Spleen (tissue), 7 donors: ENCODE data around the gene OR2M5.

ENCODE experiments used
- CTCF ChIP-seq, 11 experiments: fragments of 200-600 bp in 7 of 11; fragments of 450-650 bp in 4 of 11; sonication (generic) in 4 of 11; IDR thresholded peaks in 8 of 11; conservative IDR thresholded peaks in 3 of 11; 1 replicate in 7 of 11; 2 replicates in 4 of 11; pipeline versions ENCODE4 v1.4.0 to v1.8.0; 2016 to 2021; ENCODE audit warnings: antibody characterized with exemption in 11 of 11, inconsistent platforms in 4 of 11, mild to moderate bottlenecking in 1 of 11
- POLR2AphosphoS5 ChIP-seq, 3 donors: sonication (generic); formaldehyde crosslinking; IDR thresholded peaks; one replicate each; pipeline ENCODE4 v1.5.1; 2017; ENCODE audit warnings: antibody characterized with exemption in 3 of 3
- donor health status: DM: no; HTN: no; CAD: no; lungs with moderate emphysema.
- donor health status: DM: no; HTN: no; CAD: no.
- donor health status: DM: no; HTN: no; CAD: no.

GRCh38 chr1:248111157-248111556, 33.8 kb upstream of the OR2M5 start:
- no peak for TF ChIP-seq CTCF (IDR thresholded peaks at IDR 0.05 in 8 of 11, conservative IDR thresholded peaks at IDR 0.05 in 3 of 11)
- no peak for TF ChIP-seq POLR2AphosphoS5 (IDR thresholded peaks at IDR 0.05)
